HG02840 (cell line): ENCODE data around the gene MAST4.
"Not testable (repeated sequence)": the region's sequence is repeated elsewhere in the genome, so short reads cannot be mapped to it uniquely, and the experiment has no call there.

Experiments used
- ATAC-seq: cut with Tn5 transposase; IDR thresholded peaks from one replicate; pipeline ENCODE4 v1.9.1; 2021; ENCODE audit warnings: mild to moderate bottlenecking, moderate library complexity, moderate number of reproducible peaks; ENCODE audit not compliant: unreplicated experiment, low FRiP score

Gene MAST4

GRCh38 chr5:66741394-66741793 lies 145.2 kb downstream of the MAST4 start:
- no peak for ATAC-seq

- no peak for ATAC-seq
These were observed 146.1 kb downstream of the MAST4 start for GRCh38 chr5:66742083-66742895.

- ATAC-seq: no peak
These were observed 146.7 kb downstream of the MAST4 start for GRCh38 chr5:66742896-66743247.

- ATAC-seq: no peak
These were observed 147.2 kb downstream of the MAST4 start for GRCh38 chr5:66743344-66743743.

GRCh38 chr5:66744040-66744439 lies 147.8 kb downstream of the MAST4 start:
- no peak for ATAC-seq

- ATAC-seq: no peak
These were observed 149.1 kb downstream of the MAST4 start for GRCh38 chr5:66745297-66745696.

GRCh38 chr5:66747607-66748006 lies 151.4 kb downstream of the MAST4 start:
- no peak for ATAC-seq

- not testable (repeated sequence) for ATAC-seq
These were observed 156.5 kb downstream of the MAST4 start for GRCh38 chr5:66752668-66753067.

GRCh38 chr5:66757219-66757833 lies 161.1 kb downstream of the MAST4 start:
- ATAC-seq: no peak

GRCh38 chr5:66757834-66758371 lies 161.7 kb downstream of the MAST4 start:
- no peak for ATAC-seq

GRCh38 chr5:66769030-66769733 lies 173.0 kb downstream of the MAST4 start:
- no peak for ATAC-seq

GRCh38 chr5:66769839-66770617 lies 173.8 kb downstream of the MAST4 start:
- ATAC-seq: no peak

- ATAC-seq: no peak
These were observed 181.7 kb downstream of the MAST4 start for GRCh38 chr5:66777868-66778267.

GRCh38 chr5:66779528-66779927 lies 183.3 kb downstream of the MAST4 start:
- no peak for ATAC-seq

- ATAC-seq: no peak
These were observed 192.4 kb downstream of the MAST4 start for GRCh38 chr5:66788556-66788955.

- ATAC-seq: no peak
These were observed 193.2 kb downstream of the MAST4 start for GRCh38 chr5:66789434-66789833.

- no peak for ATAC-seq
These were observed 196.9 kb downstream of the MAST4 start for GRCh38 chr5:66793049-66793448.

GRCh38 chr5:66795682-66796081 lies 199.5 kb downstream of the MAST4 start:
- ATAC-seq: no peak

GRCh38 chr5:66796305-66797292 lies 200.4 kb downstream of the MAST4 start:
- no peak for ATAC-seq
